Kidney (tissue), 14 donors: Measurements from ENCODE around the gene PSEN1. TPM values are rescaled to one million over a fixed set of nuclear protein-coding genes. Genes with fewer than 3 reads are reported as not detected.
"Not testable (repeated sequence)": the region's sequence is repeated elsewhere in the genome, so short reads cannot be mapped to it uniquely, and the experiment has no call there.

Source experiments
- DNase-seq, 5 donors: peaks; one replicate each; pipeline ENCODE4 v3.0.0-alpha.2; 2013 to 2020
- FAIRE-seq: peaks from 2 replicates; lab custom pipeline; 2012; peaks lifted over from hg19 to GRCh38; lab: Jason Lieb, UNC
- H3K27ac ChIP-seq, 2 donors: one replicate each; pipeline ENCODE4 v1.7.0; 2013; ENCODE audit warnings: low read depth in 2 of 2, low read length in 2 of 2, inconsistent platforms in 1 of 2
- H3K27me3 ChIP-seq: one replicate; pipeline ENCODE4 v1.7.1; 2013; ENCODE audit warnings: low read length, inconsistent platforms; ENCODE audit not compliant: control insufficient read depth, insufficient read depth
- H3K36me3 ChIP-seq, 3 donors: one replicate each; pipeline versions ENCODE4 v1.7.0 to v1.7.1; 2013; ENCODE audit warnings: low read length in 3 of 3, control low read depth in 1 of 3, inconsistent platforms in 1 of 3; ENCODE audit not compliant: insufficient read depth in 3 of 3, control insufficient read depth in 2 of 3
- H3K4me1 ChIP-seq, 3 donors: one replicate each; pipeline versions ENCODE4 v1.7.0 to v1.7.1; 2013; ENCODE audit warnings: low read length in 3 of 3, inconsistent platforms in 1 of 3, low read depth in 1 of 3; ENCODE audit not compliant: control insufficient read depth in 2 of 3, insufficient read depth in 2 of 3
- H3K4me3 ChIP-seq, 3 donors: one replicate each; pipeline versions ENCODE4 v1.7.0 to v1.8.1; 2013; ENCODE audit warnings: low read length in 3 of 3, control low read depth in 1 of 3, inconsistent platforms in 1 of 3
- H3K9ac ChIP-seq, 3 donors: one replicate each; pipeline versions ENCODE4 v1.7.0 to v1.7.1; 2013; ENCODE audit warnings: low read length in 3 of 3, control low read depth in 1 of 3, inconsistent platforms in 1 of 3
- H3K9me3 ChIP-seq, 3 donors: one replicate each; pipeline versions ENCODE4 v1.7.0 to v1.7.1; 2013; ENCODE audit warnings: low read length in 3 of 3, control low read depth in 1 of 3, inconsistent platforms in 1 of 3; ENCODE audit not compliant: control insufficient read depth in 2 of 3, insufficient read depth in 1 of 3
- CTCF ChIP-seq: IDR thresholded peaks from 3 replicates; pipeline ENCODE4 v1.5.1; 2012; ENCODE audit warnings: mild to moderate bottlenecking, moderate library complexity, borderline replicate concordance; ENCODE audit not compliant: insufficient read depth; ENCODE audit errors: extremely low read depth
- intact Hi-C: fragments of 100-400 bp; cut with DNase I; formaldehyde crosslinking; loops from one replicate; pipeline ENCODE4 v1.11.1; 2022
- polyA plus RNA-seq: library from polyadenylated mRNA; stranded (reverse); fragments of 350-450 nt; fragmentation: Illumina TruSeq; extraction: RNeasy Lipid Tissue Mini Kit (QIAGEN cat#74804); gene quantifications from one replicate; pipeline ENCODE4 v1.2.3, GENCODE V29; 2014; ENCODE audit warnings: low read depth, low replicate concordance; ENCODE audit not compliant: insufficient read depth
- total RNA-seq: library from RNA; stranded (reverse); fragmentation: NEBNext Ultra II Directional; extraction: Animal tissue kit (Norgen Biotek cat#: 25700); gene quantifications from one replicate; pipeline ENCODE4 v1.2.1, GENCODE V29; 2021
- donor health status: control.
- donor health status: control.
- donor health status: control.
- donor health status: control.
- donor health status: control.
- donor health status: DM: yes; HTN: yes; CAD: no.
- donor health status: Normal renal cell carcinoma (clear cell type).

PSEN1 gene
- total and polyA plus RNA-seq, 2 donors from 2014 or later = 33.5 to 68.6 TPM

DNA sequence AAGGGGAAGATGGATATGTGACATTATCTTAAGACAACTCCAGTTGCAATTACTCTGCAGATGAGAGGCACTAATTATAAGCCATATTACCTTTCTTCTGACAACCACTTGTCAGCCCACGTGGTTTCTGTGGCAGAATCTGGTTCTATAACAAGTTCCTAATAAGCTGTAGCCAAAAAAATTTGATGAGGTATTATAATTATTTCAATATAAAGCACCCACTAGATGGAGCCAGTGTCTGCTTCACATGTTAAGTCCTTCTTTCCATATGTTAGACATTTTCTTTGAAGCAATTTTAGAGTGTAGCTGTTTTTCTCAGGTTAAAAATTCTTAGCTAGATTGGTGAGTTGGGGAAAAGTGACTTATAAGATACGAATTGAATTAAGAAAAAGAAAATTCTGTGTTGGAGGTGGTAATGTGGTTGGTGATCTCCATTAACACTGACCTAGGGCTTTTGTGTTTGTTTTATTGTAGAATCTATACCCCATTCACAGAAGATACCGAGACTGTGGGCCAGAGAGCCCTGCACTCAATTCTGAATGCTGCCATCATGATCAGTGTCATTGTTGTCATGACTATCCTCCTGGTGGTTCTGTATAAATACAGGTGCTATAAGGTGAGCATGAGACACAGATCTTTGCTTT lies 36.9 kb downstream of the PSEN1 start:
- intact Hi-C loops = loop anchor here (10.0 kb wide), 1 partner anchor 292 kb away; no protein-coding TSS in a partner anchor

GRCh38 chr14:73176685-73177084 lies 40.4 kb downstream of the PSEN1 start:
- no peak for TF ChIP-seq CTCF
- no peaks in the 10 kb centered on the region for H3K9me3 ChIP-seq
- no peaks in the 10 kb centered on the region for H3K4me1 ChIP-seq
- no peak overlapping the region for H3K4me3 ChIP-seq
- intact Hi-C loops = loop anchor here (10.0 kb wide), 1 partner anchor 288 kb away; no protein-coding TSS in a partner anchor
- DNase-seq (no peak), FAIRE-seq (no peak)
- H3K27ac ChIP-seq = no peak overlapping the region
- peaks cover 2 to 16% (median 10%) of the 10 kb centered on the region in 3 donors for H3K36me3 ChIP-seq
- H3K9ac ChIP-seq = no peak overlapping the region
- no peaks in the 10 kb centered on the region for H3K27me3 ChIP-seq

More for the DNA sequence above, 36.9 kb downstream of the PSEN1 start:
- Histone ChIP-seq H3K27ac (no peak overlapping the region), H3K4me3 (no peak overlapping the region), H3K27me3 (no peaks in the 10 kb centered on the region), H3K9ac (no peak overlapping the region), H3K9me3 (no peaks in the 10 kb centered on the region), H3K36me3 (peaks cover 9 to 28% (median 26%) of the 10 kb centered on the region in 3 donors), H3K4me1 (no peaks in the 10 kb centered on the region)
- peak in 2 of 5 donors; percentile 48 to 64 for DNase-seq
- no peak for FAIRE-seq
- TF ChIP-seq CTCF = peak; percentile 33

- H3K27ac ChIP-seq = peak overlapping the region; percentile 74 to 75
- intact Hi-C loops = no loop called here
- peak; percentile 64 for FAIRE-seq
- no peaks in the 10 kb centered on the region for H3K27me3 ChIP-seq
- DNase-seq = no peak
- no peak overlapping the region for H3K4me3 ChIP-seq
- no peaks in the 10 kb centered on the region for H3K9me3 ChIP-seq
- no peak for TF ChIP-seq CTCF
- H3K36me3 ChIP-seq = peaks cover 0 to 11% (median 0%) of the 10 kb centered on the region in 3 donors
- no peaks in the 10 kb centered on the region for H3K4me1 ChIP-seq
- no peak overlapping the region for H3K9ac ChIP-seq
These were observed 44.1 kb downstream of the PSEN1 start for GRCh38 chr14:73180385-73180805.

GRCh38 chr14:73180969-73181368 lies 44.7 kb downstream of the PSEN1 start:
- H3K9me3 ChIP-seq, H3K27me3 ChIP-seq, H3K9ac ChIP-seq, DNase-seq, intact Hi-C loops, FAIRE-seq, H3K4me3 ChIP-seq, H3K4me1 ChIP-seq: not testable (repeated sequence)
- H3K36me3 ChIP-seq = peaks cover 0 to 11% (median 0%) of the 10 kb centered on the region in 3 donors
- H3K27ac ChIP-seq = peak overlapping the region in 1 of 2 donors; percentile 74
